H9 (cell line): Measurements from ENCODE around the gene CALCR. TPM values are rescaled to one million over a fixed set of nuclear protein-coding genes. Genes with fewer than 3 reads are reported as not detected.

Experiments used
- DNase-seq: peaks from one replicate; pipeline ENCODE4 v3.0.0-alpha.2; 2017
- H2AFZ ChIP-seq: one replicate; pipeline ENCODE4 v1.6.1; 2013; ENCODE audit warnings: mild to moderate bottlenecking, low read length, control low read depth, moderate library complexity
- H2AK5ac ChIP-seq: 2 replicates; pipeline ENCODE4 v1.6.1; 2013; ENCODE audit warnings: low read length, control low read depth, mixed read lengths; ENCODE audit not compliant: insufficient read length
- H2BK120ac ChIP-seq: one replicate; pipeline ENCODE4 v1.6.1; 2013; ENCODE audit warnings: low read depth, mild to moderate bottlenecking, low read length, control low read depth, inconsistent platforms; ENCODE audit not compliant: poor library complexity, severe bottlenecking
- H2BK12ac ChIP-seq: 2 replicates; pipeline ENCODE4 v1.6.1; 2013; ENCODE audit warnings: low read length, control low read depth, mixed read lengths, low read depth; ENCODE audit not compliant: insufficient read length
- H2BK15ac ChIP-seq: 2 replicates; pipeline ENCODE4 v1.6.1; 2013; ENCODE audit warnings: low read depth, low read length, control low read depth
- H2BK20ac ChIP-seq: one replicate; pipeline ENCODE4 v1.6.1; 2013; ENCODE audit warnings: low read depth, mild to moderate bottlenecking, low read length, control low read depth, inconsistent platforms; ENCODE audit not compliant: poor library complexity, severe bottlenecking
- H2BK5ac ChIP-seq: 2 replicates; pipeline ENCODE4 v1.6.1; 2013; ENCODE audit warnings: low read length, control low read depth, mixed read lengths; ENCODE audit not compliant: insufficient read length
- H3K14ac ChIP-seq: 2 replicates; pipeline ENCODE4 v1.6.1; 2013; ENCODE audit warnings: low read length, control low read depth; ENCODE audit not compliant: insufficient read depth
- H3K18ac ChIP-seq: 2 replicates; pipeline ENCODE4 v1.6.1; 2013; ENCODE audit warnings: low read depth, mild to moderate bottlenecking, mixed read lengths, low read length, control low read depth; ENCODE audit not compliant: insufficient read length
- H3K23ac ChIP-seq: 2 replicates; pipeline ENCODE4 v1.6.1; 2013; ENCODE audit warnings: low read length, control low read depth, mixed read lengths, low read depth; ENCODE audit not compliant: insufficient read length
- H3K23me2 ChIP-seq: 2 replicates; pipeline ENCODE4 v1.6.1; 2013; ENCODE audit warnings: low read depth, mild to moderate bottlenecking, mixed read lengths, low read length, control low read depth; ENCODE audit not compliant: insufficient read length, poor library complexity, severe bottlenecking
- H3K27ac ChIP-seq: 2 replicates; pipeline ENCODE4 v1.5.1; 2013; ENCODE audit warnings: low read length, control low read depth, mixed read lengths, low read depth; ENCODE audit not compliant: insufficient read length
- H3K27me3 ChIP-seq: 2 replicates; pipeline ENCODE4 v1.6.1; 2013; ENCODE audit warnings: low read length, control low read depth, inconsistent platforms; ENCODE audit not compliant: insufficient read depth
- H3K4ac ChIP-seq: 2 replicates; pipeline ENCODE4 v1.6.1; 2013; ENCODE audit warnings: low read depth, mild to moderate bottlenecking, control low read depth, inconsistent platforms, low read length, moderate library complexity
- H3K4me1 ChIP-seq: 2 replicates; pipeline ENCODE4 v1.6.1; 2013; ENCODE audit warnings: low read length, control low read depth, inconsistent platforms; ENCODE audit not compliant: insufficient read depth
- H3K4me2 ChIP-seq: 2 replicates; pipeline ENCODE4 v1.6.1; 2013; ENCODE audit warnings: low read length, control low read depth, mixed read lengths; ENCODE audit not compliant: insufficient read length, insufficient read depth
- H3K56ac ChIP-seq: 2 replicates; pipeline ENCODE4 v1.6.1; 2013; ENCODE audit warnings: low read depth, mild to moderate bottlenecking, mixed read lengths, low read length, control low read depth; ENCODE audit not compliant: insufficient read length
- H3K79me1 ChIP-seq: 2 replicates; pipeline ENCODE4 v1.6.1; 2013; ENCODE audit warnings: low read depth, mild to moderate bottlenecking, moderate library complexity, low read length, control low read depth, inconsistent platforms; ENCODE audit not compliant: insufficient read depth, poor library complexity, severe bottlenecking
- H3K79me2 ChIP-seq: 2 replicates; pipeline ENCODE4 v1.6.1; 2013; ENCODE audit warnings: low read length, control low read depth, inconsistent platforms; ENCODE audit not compliant: insufficient read depth
- H3K9ac ChIP-seq: 2 replicates; pipeline ENCODE4 v1.6.1; 2013; ENCODE audit warnings: low read length, control low read depth, mixed read lengths; ENCODE audit not compliant: insufficient read length; ENCODE audit errors: extremely low read depth
- H3K9me3 ChIP-seq: one replicate; pipeline ENCODE4 v1.6.1; 2013; ENCODE audit warnings: low read depth, low read length, inconsistent platforms; ENCODE audit not compliant: control insufficient read depth
- H3T11ph ChIP-seq: one replicate; pipeline ENCODE4 v1.6.1; 2013; ENCODE audit warnings: mild to moderate bottlenecking, low read length, control low read depth, inconsistent platforms
- H4K20me1 ChIP-seq: one replicate; pipeline ENCODE4 v1.6.1; 2013; ENCODE audit not compliant: control insufficient read depth, insufficient read length, insufficient read depth
- H4K5ac ChIP-seq: 2 replicates; pipeline ENCODE4 v1.6.1; 2013; ENCODE audit warnings: low read depth, mild to moderate bottlenecking, mixed read lengths, low read length, control low read depth; ENCODE audit not compliant: insufficient read length
- H4K8ac ChIP-seq: replicated peaks from 2 replicates; pipeline ENCODE4 v1.6.1; 2013; ENCODE audit warnings: low read length, control low read depth, mixed read lengths, low read depth; ENCODE audit not compliant: insufficient read length
- H4K91ac ChIP-seq: 2 replicates; pipeline ENCODE4 v1.6.1; 2013; ENCODE audit warnings: low read depth, mild to moderate bottlenecking, moderate library complexity, mixed read lengths, low read length, control low read depth; ENCODE audit not compliant: insufficient read length
- H3K27ac Mint-ChIP-seq, 3 experiments: 2 replicates in 2 of 3; 3 replicates in 1 of 3; pipeline ENCODE4 v1.8.0; 2020 to 2021; ENCODE audit warnings: mixed read lengths in 3 of 3, mild to moderate bottlenecking in 1 of 3, moderate library complexity in 1 of 3
- H3K27me3 Mint-ChIP-seq: 2 replicates; pipeline ENCODE4 v1.8.0; 2021; ENCODE audit warnings: low read depth, mild to moderate bottlenecking, moderate library complexity, mixed read lengths
- H3K36me3 Mint-ChIP-seq, 3 experiments: 2 replicates in 2 of 3; 3 replicates in 1 of 3; pipeline ENCODE4 v1.8.0; 2020 to 2021; ENCODE audit warnings: low read depth in 3 of 3, mixed read lengths in 3 of 3; ENCODE audit not compliant: insufficient read depth in 1 of 3
- H3K4me1 Mint-ChIP-seq, 2 experiments: 2 replicates each; pipeline ENCODE4 v1.8.0; 2020; ENCODE audit warnings: mixed read lengths in 2 of 2
- H3K4me3 Mint-ChIP-seq, 2 experiments: 2 replicates in 1 of 2; 3 replicates in 1 of 2; pipeline ENCODE4 v1.8.0; 2020 to 2021; ENCODE audit warnings: mild to moderate bottlenecking in 2 of 2, mixed read lengths in 2 of 2, moderate library complexity in 1 of 2
- H3K9me3 Mint-ChIP-seq, 2 experiments: 2 replicates in 1 of 2; 3 replicates in 1 of 2; pipeline ENCODE4 v1.8.0; 2020; ENCODE audit warnings: mild to moderate bottlenecking in 2 of 2, mixed read lengths in 2 of 2, moderate library complexity in 1 of 2
- total RNA-seq: library from RNA; stranded (reverse); gene quantifications from 2 replicates; pipeline ENCODE4 v1.2.1, GENCODE V29; 2021
- TF ChIP-seq, protein P1 (sequence below): fragments of 200-600 bp; sonication (generic); conservative IDR thresholded peaks from 3 replicates; pipeline ENCODE4 v1.8.0; 2021; ENCODE audit warnings: antibody characterized with exemption, mild to moderate bottlenecking

The CALCR gene
- total RNA-seq, 1 experiment from 2014 or later: 0.52 TPM

DNA sequence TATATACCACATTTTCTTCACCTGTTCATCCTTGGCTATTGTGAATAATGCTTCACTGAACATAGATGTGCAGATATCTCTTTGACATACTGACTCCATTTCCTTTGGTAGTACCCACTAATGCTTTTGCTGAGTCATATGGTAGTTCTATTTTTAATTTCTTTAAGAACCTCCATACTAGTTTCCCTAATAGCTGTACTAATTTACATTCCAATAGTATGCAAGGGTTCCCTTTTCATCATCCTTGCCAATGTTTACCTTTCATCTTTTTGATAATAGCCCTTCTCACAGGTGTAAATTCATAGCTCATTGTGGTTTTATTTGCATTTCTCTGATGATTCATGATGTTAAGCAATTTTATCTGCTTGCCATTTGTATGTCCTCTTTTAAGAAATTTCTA, 159.9 kb downstream of the CALCR start:
- Histone ChIP-seq H3K4me2 (no peak overlapping the region), H2BK12ac (no peak overlapping the region), H2BK120ac (no peak overlapping the region), H3K4ac (no peak overlapping the region), H3K9ac (no peak overlapping the region), H3K27ac (no peak overlapping the region), H3K27me3 (no peaks in the 10 kb centered on the region), H4K20me1 (no peaks in the 10 kb centered on the region), H4K8ac (no peak overlapping the region), H3K23me2 (no peaks in the 10 kb centered on the region), H2AK5ac (no peak overlapping the region), H3K18ac (no peak overlapping the region), H2BK5ac (no peak overlapping the region), H3K9me3 (no peaks in the 10 kb centered on the region), H2BK20ac (no peak overlapping the region), H3T11ph (no peak overlapping the region), H3K79me1 (no peaks in the 10 kb centered on the region), H2AFZ (no peak overlapping the region), H4K5ac (no peak overlapping the region), H4K91ac (no peak overlapping the region), H3K79me2 (no peaks in the 10 kb centered on the region), H3K4me1 (no peaks in the 10 kb centered on the region), H2BK15ac (no peak overlapping the region), H3K14ac (no peak overlapping the region), H3K23ac (no peak overlapping the region), H3K56ac (no peak overlapping the region)
- peaks cover 13 to 20% of the 10 kb centered on the region in 2 experiments for H3K4me1 Mint-ChIP-seq
- H3K36me3 Mint-ChIP-seq: no peaks in the 10 kb centered on the region
- TF ChIP-seq, protein P1, sequence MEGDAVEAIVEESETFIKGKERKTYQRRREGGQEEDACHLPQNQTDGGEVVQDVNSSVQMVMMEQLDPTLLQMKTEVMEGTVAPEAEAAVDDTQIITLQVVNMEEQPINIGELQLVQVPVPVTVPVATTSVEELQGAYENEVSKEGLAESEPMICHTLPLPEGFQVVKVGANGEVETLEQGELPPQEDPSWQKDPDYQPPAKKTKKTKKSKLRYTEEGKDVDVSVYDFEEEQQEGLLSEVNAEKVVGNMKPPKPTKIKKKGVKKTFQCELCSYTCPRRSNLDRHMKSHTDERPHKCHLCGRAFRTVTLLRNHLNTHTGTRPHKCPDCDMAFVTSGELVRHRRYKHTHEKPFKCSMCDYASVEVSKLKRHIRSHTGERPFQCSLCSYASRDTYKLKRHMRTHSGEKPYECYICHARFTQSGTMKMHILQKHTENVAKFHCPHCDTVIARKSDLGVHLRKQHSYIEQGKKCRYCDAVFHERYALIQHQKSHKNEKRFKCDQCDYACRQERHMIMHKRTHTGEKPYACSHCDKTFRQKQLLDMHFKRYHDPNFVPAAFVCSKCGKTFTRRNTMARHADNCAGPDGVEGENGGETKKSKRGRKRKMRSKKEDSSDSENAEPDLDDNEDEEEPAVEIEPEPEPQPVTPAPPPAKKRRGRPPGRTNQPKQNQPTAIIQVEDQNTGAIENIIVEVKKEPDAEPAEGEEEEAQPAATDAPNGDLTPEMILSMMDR: no peak
- no peaks in the 10 kb centered on the region for H3K9me3 Mint-ChIP-seq
- DNase-seq: no peak
- no peak overlapping the region for H3K27ac Mint-ChIP-seq
- H3K4me3 Mint-ChIP-seq: no peak overlapping the region
- H3K27me3 Mint-ChIP-seq: no peaks in the 10 kb centered on the region
